T-cell (primary cell): ENCODE data around the gene ITPK1. TPM values are rescaled to one million over a fixed set of nuclear protein-coding genes. Genes with fewer than 3 reads are reported as not detected.

Source experiments
- ATAC-seq, 4 experiments: fragments of 200-7000 bp in 3 of 4; fragments of 150-1000 bp in 1 of 4; cut with Tn5 transposase; replicated peaks in 1 of 4; 1 replicate in 3 of 4; 2 replicates in 1 of 4; pipeline ENCODE4 v1.10.0; 2021; ENCODE audit warnings: moderate library complexity in 3 of 4, mild to moderate bottlenecking in 2 of 4, moderate number of reproducible peaks in 1 of 4
- CTCF ChIA-PET, 2 donors: fragments of 300-600 bp; sonication (Branson Sonifier 250); formaldehyde crosslinking; loops; one replicate each; lab custom pipeline; 2022; ENCODE audit warnings: antibody characterized with exemption in 2 of 2; lab: Charles Lee
- POLR2A ChIA-PET, 2 donors: fragments of 300-600 bp; sonication (Branson Sonifier 250); formaldehyde crosslinking; loops; one replicate each; lab custom pipeline; 2022; ENCODE audit warnings: antibody characterized with exemption in 2 of 2; lab: Charles Lee
- DNase-seq, 35 experiments: peaks; one replicate each; pipeline versions ENCODE4 v3.0.0 to v3.0.0-alpha.2; 2013 to 2023
- H3K27ac ChIP-seq: one replicate; pipeline ENCODE4 v1.5.1; 2013; ENCODE audit warnings: low read length
- H3K27me3 ChIP-seq, 2 experiments: replicated peaks in 1 of 2; 1 replicate in 1 of 2; 2 replicates in 1 of 2; pipeline versions ENCODE4 v1.6.1 to v1.7.0; 2013; ENCODE audit warnings: low read length in 1 of 2, mixed read lengths in 1 of 2; ENCODE audit not compliant: control insufficient read depth in 2 of 2, insufficient read depth in 2 of 2; ENCODE audit errors: extremely low read depth in 1 of 2
- H3K36me3 ChIP-seq, 2 donors: 1 replicate in 1 of 2; 2 replicates in 1 of 2; pipeline versions ENCODE4 v1.6.1 to v1.7.0; 2013; ENCODE audit warnings: low read length in 1 of 2; ENCODE audit not compliant: control insufficient read depth in 2 of 2, insufficient read depth in 1 of 2; ENCODE audit errors: extremely low read depth in 1 of 2
- H3K4me1 ChIP-seq, 2 experiments: 1 replicate in 1 of 2; 2 replicates in 1 of 2; pipeline versions ENCODE4 v1.6.1 to v1.7.0; 2013; ENCODE audit warnings: low read length in 2 of 2, mixed read lengths in 1 of 2; ENCODE audit not compliant: insufficient read depth in 2 of 2, control insufficient read depth in 1 of 2; ENCODE audit errors: extremely low read depth in 1 of 2
- H3K4me3 ChIP-seq, 2 donors: 1 replicate in 1 of 2; 2 replicates in 1 of 2; pipeline versions ENCODE4 v1.5.1 to v1.7.0; 2013; ENCODE audit warnings: mild to moderate bottlenecking in 2 of 2, low read length in 1 of 2, moderate library complexity in 1 of 2; ENCODE audit not compliant: control insufficient read depth in 1 of 2; ENCODE audit errors: extremely low read depth in 1 of 2
- H3K9me3 ChIP-seq: 2 replicates; pipeline ENCODE4 v1.7.0; 2013
- H3K27ac Mint-ChIP-seq, 2 donors: one replicate each; pipeline ENCODE4 v1.8.0; 2020 to 2021; ENCODE audit warnings: mild to moderate bottlenecking in 2 of 2, mixed read lengths in 2 of 2
- H3K27me3 Mint-ChIP-seq, 2 donors: one replicate each; pipeline ENCODE4 v1.8.0; 2021 to 2022; ENCODE audit warnings: mixed read lengths in 2 of 2
- H3K36me3 Mint-ChIP-seq: one replicate; pipeline ENCODE4 v1.8.0; 2021; ENCODE audit warnings: mixed read lengths
- H3K4me1 Mint-ChIP-seq, 3 donors: one replicate each; pipeline ENCODE4 v1.8.0; 2020 to 2022; ENCODE audit warnings: mixed read lengths in 3 of 3, mild to moderate bottlenecking in 1 of 3
- H3K4me3 Mint-ChIP-seq, 3 donors: one replicate each; pipeline ENCODE4 v1.8.0; 2020 to 2022; ENCODE audit warnings: mild to moderate bottlenecking in 3 of 3, mixed read lengths in 3 of 3, moderate library complexity in 3 of 3
- H3K9me3 Mint-ChIP-seq, 3 donors: one replicate each; pipeline ENCODE4 v1.8.0; 2020 to 2022; ENCODE audit warnings: mixed read lengths in 3 of 3
- WGBS: methylation state at CpG from one replicate; pipeline ENCODE4 v1.1.5; 2013; ENCODE audit warnings: missing lambda C conversion rate; ENCODE audit not compliant: insufficient coverage; 5-methylcytosine and 5-hydroxymethylcytosine counted together
- total RNA-seq, 35 experiments: library from RNA in 6 of 35; stranded (reverse) in 6 of 35; fragments of 120-200 nt in 1 of 35; gene quantifications; one replicate each; pipeline versions ENCODE4 v1.2.1 to v1.2.4 and lab custom pipeline; 2013 to 2026

Gene ITPK1
- total RNA-seq, 5 donors from 2014 or later (not counting 1 experiment from before 2014, with no cell fraction given): 28.0 to 43.0 (median 39.5) TPM

DNA sequence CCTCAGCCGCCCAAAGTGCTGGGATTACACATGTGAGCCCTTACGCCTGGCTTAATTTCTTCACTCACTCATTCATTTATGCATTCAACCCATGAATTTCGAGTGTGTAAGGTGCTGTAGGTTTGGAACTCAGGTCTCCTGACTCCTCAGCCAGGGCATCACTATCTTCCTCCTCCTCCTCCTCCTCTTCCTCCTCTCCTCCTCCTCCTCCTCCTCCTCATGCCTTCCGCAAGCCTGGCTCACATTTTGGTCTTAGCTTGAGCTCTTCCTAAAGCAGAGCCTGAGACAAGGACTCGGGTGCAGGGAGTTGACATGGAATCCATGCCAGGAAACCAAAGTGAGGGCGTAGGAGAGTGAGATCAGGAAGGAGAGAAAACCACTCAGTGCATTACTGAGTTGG lies 213.5 kb downstream of the ITPK1 start:
- Mint-ChIP-seq H3K27ac (no peak overlapping the region), H3K4me3 (peak overlapping the region in 1 of 3 donors; percentile 61), H3K27me3 (peaks cover 7 to 10% of the 10 kb centered on the region in 2 donors), H3K9me3 (no peaks in the 10 kb centered on the region), H3K36me3 (no peaks in the 10 kb centered on the region), H3K4me1 (peaks cover 25 to 45% (median 30%) of the 10 kb centered on the region in 3 donors)
- ChIA-PET POLR2A (interaction anchor here in 1 of 2 donors (0.6 kb wide), 1 partner anchor 32 kb away, joined by 3 read pairs; no protein-coding TSS in a partner anchor), CTCF (interaction anchor here in 1 of 2 donors (0.7 kb wide), 1 partner anchor 139 kb away, joined by 3 read pairs; no protein-coding TSS in a partner anchor)
- no peak for DNase-seq
- no peak overlapping the region for H3K27ac ChIP-seq
- no peaks in the 10 kb centered on the region for H3K36me3 ChIP-seq
- H3K27me3 ChIP-seq: peaks cover 0 to 62% of the 10 kb centered on the region in 2 experiments
- WGBS: 25% methylated on average over 2 of the region's 6 CpGs
- H3K4me1 ChIP-seq: peaks cover 0 to 35% of the 10 kb centered on the region in 2 experiments
- no peak overlapping the region for H3K4me3 ChIP-seq
- ATAC-seq: no peak
- H3K9me3 ChIP-seq: no peaks in the 10 kb centered on the region

DNA sequence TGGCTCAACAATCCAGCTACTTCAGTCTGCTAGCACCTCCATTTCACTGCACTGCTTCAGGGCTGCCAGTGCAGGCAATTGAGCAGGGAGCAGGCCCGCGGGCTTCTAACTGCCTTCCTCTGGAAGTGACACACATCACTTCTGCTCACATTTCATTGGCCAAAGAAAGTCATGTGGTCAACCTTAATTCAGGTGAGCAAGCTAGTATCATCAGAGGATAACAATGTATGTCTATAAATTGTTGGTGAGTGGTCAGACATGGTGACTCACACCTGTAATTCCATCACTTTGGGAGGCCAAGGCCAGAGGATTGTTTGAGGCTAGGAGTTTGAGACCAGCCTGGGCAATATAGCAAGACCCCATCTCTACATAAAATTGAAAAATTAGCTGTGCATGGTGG lies 215.1 kb downstream of the ITPK1 start:
- Histone ChIP-seq H3K4me1 (peaks cover 0 to 35% of the 10 kb centered on the region in 2 experiments), H3K9me3 (no peaks in the 10 kb centered on the region), H3K36me3 (no peaks in the 10 kb centered on the region), H3K27me3 (peaks cover 0 to 59% of the 10 kb centered on the region in 2 experiments), H3K4me3 (no peak overlapping the region), H3K27ac (no peak overlapping the region)
- no peaks in the 10 kb centered on the region for H3K9me3 Mint-ChIP-seq
- ATAC-seq (no peak), DNase-seq (no peak)
- no peak overlapping the region for H3K4me3 Mint-ChIP-seq
- H3K4me1 Mint-ChIP-seq: peaks cover 25 to 45% (median 30%) of the 10 kb centered on the region in 3 donors
- no peaks in the 10 kb centered on the region for H3K36me3 Mint-ChIP-seq
- CTCF ChIA-PET: no interaction called here
- peaks cover 7 to 11% of the 10 kb centered on the region in 2 donors for H3K27me3 Mint-ChIP-seq
- POLR2A ChIA-PET: no interaction called here
- no CpG with 5 or more reads among the region's 2 CpGs for WGBS
- H3K27ac Mint-ChIP-seq: no peak overlapping the region

GRCh38 chr14:92898566-92899131 lies 217.1 kb downstream of the ITPK1 start:
- Mint-ChIP-seq H3K27ac (no peak overlapping the region), H3K4me3 (peak overlapping the region in 2 of 3 donors; percentile 31 to 50), H3K9me3 (peaks cover 2 to 4% (median 2%) of the 10 kb centered on the region in 3 donors), H3K36me3 (no peaks in the 10 kb centered on the region), H3K4me1 (peaks cover 23 to 31% (median 25%) of the 10 kb centered on the region in 3 donors), H3K27me3 (peaks cover 11 to 18% of the 10 kb centered on the region in 2 donors)
- ATAC-seq (peak in 2 of 4 experiments; percentile 46 to 59), DNase-seq (no peak)
- Histone ChIP-seq H3K4me1 (peaks cover 0 to 29% of the 10 kb centered on the region in 2 experiments), H3K36me3 (no peaks in the 10 kb centered on the region), H3K27ac (no peak overlapping the region), H3K9me3 (no peaks in the 10 kb centered on the region), H3K27me3 (peaks cover 0 to 57% of the 10 kb centered on the region in 2 experiments), H3K4me3 (no peak overlapping the region)
- 8% methylated on average over 7 of the region's 9 CpGs for WGBS
- ChIA-PET POLR2A (no interaction called here), CTCF (no interaction called here)

- 66% methylated on average over 3 of the region's 5 CpGs for WGBS
- Histone ChIP-seq H3K36me3 (no peaks in the 10 kb centered on the region), H3K4me3 (peak overlapping the region in 1 of 2 donors; percentile 21), H3K27ac (no peak overlapping the region), H3K27me3 (peaks cover 0 to 51% of the 10 kb centered on the region in 2 experiments), H3K9me3 (no peaks in the 10 kb centered on the region), H3K4me1 (peaks cover 0 to 23% of the 10 kb centered on the region in 2 experiments)
- DNase-seq (peak in 1 of 35 experiments; percentile 7), ATAC-seq (peak; percentile 48 to 77 (median 72))
- CTCF ChIA-PET: no interaction called here
- Mint-ChIP-seq H3K9me3 (peaks cover 5 to 6% (median 6%) of the 10 kb centered on the region in 3 donors), H3K27me3 (peaks cover 11 to 19% of the 10 kb centered on the region in 2 donors), H3K4me3 (peak overlapping the region; percentile 31 to 62 (median 50)), H3K4me1 (peaks cover 17 to 25% (median 19%) of the 10 kb centered on the region in 3 donors), H3K36me3 (no peaks in the 10 kb centered on the region), H3K27ac (peak overlapping the region; percentile 48 to 73)
- POLR2A ChIA-PET: no interaction called here
Measured at GRCh38 chr14:92897922-92898565, 217.7 kb downstream of the ITPK1 start.

DNA sequence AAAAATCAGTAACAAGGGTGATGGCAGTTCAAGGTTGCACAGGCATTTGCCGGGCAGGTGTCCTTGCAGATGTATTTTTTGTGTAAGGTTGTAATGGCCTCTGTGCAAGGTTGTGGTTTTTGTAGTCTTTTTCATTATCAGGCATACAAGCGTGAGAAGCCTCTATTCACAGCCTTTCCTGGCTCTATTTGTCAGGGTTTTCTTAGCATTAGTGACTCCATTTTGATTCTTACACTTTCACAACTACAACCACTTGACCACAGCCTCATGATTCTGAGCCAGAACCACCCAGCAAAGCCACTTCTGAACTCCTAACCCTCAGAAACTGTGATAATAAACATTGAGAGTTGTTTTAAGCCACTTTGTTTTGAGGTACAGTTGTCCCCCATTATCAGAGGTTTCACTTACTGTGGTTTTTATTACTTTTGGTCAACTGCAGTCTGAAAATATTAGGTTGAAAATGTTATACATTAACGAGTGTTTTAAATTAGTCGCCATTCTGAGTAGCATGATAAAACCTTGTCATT lies 220.3 kb downstream of the ITPK1 start:
- no peak overlapping the region for H3K27ac Mint-ChIP-seq
- H3K36me3 ChIP-seq: no peaks in the 10 kb centered on the region
- no peak overlapping the region for H3K4me3 Mint-ChIP-seq
- POLR2A ChIA-PET: no interaction called here
- H3K4me1 ChIP-seq: peaks cover 0 to 12% of the 10 kb centered on the region in 2 experiments
- H3K27ac ChIP-seq: no peak overlapping the region
- no peaks in the 10 kb centered on the region for H3K9me3 ChIP-seq
- no peaks in the 10 kb centered on the region for H3K36me3 Mint-ChIP-seq
- CTCF ChIA-PET: no interaction called here
- H3K9me3 Mint-ChIP-seq: peaks cover 9 to 12% (median 10%) of the 10 kb centered on the region in 3 donors
- WGBS: no CpG with 5 or more reads among the region's 4 CpGs
- ATAC-seq (no peak), DNase-seq (no peak)
- H3K27me3 ChIP-seq: peaks cover 0 to 40% of the 10 kb centered on the region in 2 experiments
- peaks cover 5 to 19% of the 10 kb centered on the region in 2 donors for H3K27me3 Mint-ChIP-seq
- no peak overlapping the region for H3K4me3 ChIP-seq
- peaks cover 9 to 20% (median 16%) of the 10 kb centered on the region in 3 donors for H3K4me1 Mint-ChIP-seq

DNA sequence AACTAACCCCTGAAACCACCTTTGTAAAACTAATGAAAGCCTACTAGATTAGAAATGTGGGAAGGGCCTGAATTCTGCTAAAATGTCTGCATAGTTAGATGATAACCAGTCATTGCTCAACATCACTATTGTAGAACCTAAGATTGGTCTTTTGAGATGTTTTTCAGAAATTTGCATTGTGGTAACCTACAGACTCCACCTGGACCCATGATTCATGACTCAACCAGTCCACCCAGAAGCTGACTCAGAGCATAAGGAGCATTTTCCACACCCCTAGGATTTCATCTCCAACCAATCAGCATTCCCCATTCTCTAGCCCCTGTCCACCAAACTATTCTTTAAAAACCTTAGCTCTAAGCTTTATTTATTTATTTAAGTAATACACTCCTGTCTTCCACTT lies 223.1 kb downstream of the ITPK1 start:
- H3K9me3 Mint-ChIP-seq: peaks cover 10 to 22% (median 12%) of the 10 kb centered on the region in 3 donors
- no peak overlapping the region for H3K27ac Mint-ChIP-seq
- no peak overlapping the region for H3K4me3 ChIP-seq
- POLR2A ChIA-PET: no interaction called here
- no peaks in the 10 kb centered on the region for H3K9me3 ChIP-seq
- H3K27me3 ChIP-seq: peaks cover 0 to 25% of the 10 kb centered on the region in 2 experiments
- no peak overlapping the region for H3K27ac ChIP-seq
- peaks cover 0 to 5% (median 5%) of the 10 kb centered on the region in 3 donors for H3K4me1 Mint-ChIP-seq
- CTCF ChIA-PET: no interaction called here
- H3K27me3 Mint-ChIP-seq: peaks cover 5 to 22% of the 10 kb centered on the region in 2 donors
- DNase-seq (no peak), ATAC-seq (no peak)
- no peaks in the 10 kb centered on the region for H3K36me3 Mint-ChIP-seq
- no peaks in the 10 kb centered on the region for H3K36me3 ChIP-seq
- no peaks in the 10 kb centered on the region for H3K4me1 ChIP-seq
- no peak overlapping the region for H3K4me3 Mint-ChIP-seq
